K562 (cell line): ENCODE measurements around the gene TMEM108. TPM values are rescaled to one million over a fixed set of nuclear protein-coding genes. Genes with fewer than 3 reads are reported as not detected.

Experiments
- ATAC-seq: fragments of 200-7000 bp; cut with Tn5 transposase; 3 replicates; pipeline ENCODE4 v1.9.1; 2020; ENCODE audit warnings: moderate library complexity
- BruUV-seq: library from RNA; stranded (reverse); fragments of 400-500 nt; replicated peaks from 2 replicates; lab custom pipeline; 2021; lab: Mats Ljungman, UMichigan
- CTCF ChIA-PET: fragments of 300-600 bp; formaldehyde crosslinking; extraction: SDS; loops from one replicate; lab custom pipeline; 2021; ENCODE audit warnings: low intra/inter-chr PET ratio; lab: Yijun Ruan, JAX
- POLR2A ChIA-PET: fragments of 300-600, 350-650 bp; sonication (Branson Sonifier 250); formaldehyde crosslinking; extraction: SDS; loops from one replicate; lab custom pipeline; 2021; ENCODE audit warnings: antibody characterized with exemption, inconsistent platforms; lab: Yijun Ruan, JAX
- DNase-seq, 4 experiments: peaks; one replicate each; pipeline versions ENCODE4 v3.0.0 to v3.0.0-alpha.2; 2011 to 2018; ENCODE audit warnings: low spot score in 3 of 4, mixed read lengths in 3 of 4; ENCODE audit errors: extremely low read depth in 1 of 4
- FAIRE-seq: peaks from 2 replicates; lab custom pipeline; 2011; peaks lifted over from hg19 to GRCh38; lab: Jason Lieb, UNC
- H2AFZ ChIP-seq: 2 replicates; pipeline ENCODE4 v1.6.0; 2011; ENCODE audit warnings: low read depth, low read length, control low read depth, inconsistent platforms
- H3K27ac ChIP-seq: fragments of 200-600 bp; 3 replicates; pipeline ENCODE4 v1.8.0; 2011; ENCODE audit warnings: low read depth, mild to moderate bottlenecking, control low read depth, inconsistent platforms, low read length, moderate library complexity, mixed read lengths; ENCODE audit errors: extremely low read depth
- H3K27me3 ChIP-seq, 2 experiments: fragments of 300-600 bp in 1 of 2; 2 replicates in 1 of 2; 3 replicates in 1 of 2; pipeline versions ENCODE4 v1.6.0 to v1.8.0; 2011; ENCODE audit warnings: inconsistent platforms in 2 of 2, low read length in 2 of 2, mild to moderate bottlenecking in 1 of 2, mixed read lengths in 1 of 2, moderate library complexity in 1 of 2; ENCODE audit not compliant: control insufficient read depth in 2 of 2, insufficient read depth in 2 of 2
- H3K36me3 ChIP-seq: fragments of 300-600 bp; 3 replicates; pipeline ENCODE4 v1.8.0; 2011; ENCODE audit warnings: mild to moderate bottlenecking, low read length, inconsistent platforms; ENCODE audit not compliant: control insufficient read depth, insufficient read depth
- H3K4me1 ChIP-seq, 2 experiments: fragments of 200-600 bp in 1 of 2; replicated peaks in 1 of 2; 2 replicates in 1 of 2; 3 replicates in 1 of 2; pipeline versions ENCODE4 v1.5.1 to v1.8.0; 2011; ENCODE audit warnings: inconsistent platforms in 2 of 2, low read length in 2 of 2, mild to moderate bottlenecking in 1 of 2, mixed read lengths in 1 of 2, moderate library complexity in 1 of 2; ENCODE audit not compliant: control insufficient read depth in 2 of 2, insufficient read depth in 2 of 2
- H3K4me2 ChIP-seq: 2 replicates; pipeline ENCODE4 v1.6.1; 2011; ENCODE audit warnings: low read length, control low read depth, inconsistent platforms, mixed read lengths; ENCODE audit not compliant: insufficient read depth
- H3K4me3 ChIP-seq: fragments of 200-600 bp; sonication (generic), shearing (Covaris generic); 2 replicates; pipeline ENCODE4 v1.5.1; 2016; ENCODE audit warnings: control low read depth, inconsistent platforms
- H3K79me2 ChIP-seq: fragments of 200-600 bp; 3 replicates; pipeline ENCODE4 v1.8.0; 2011; ENCODE audit warnings: low read length, inconsistent platforms; ENCODE audit not compliant: control insufficient read depth, insufficient read depth
- H3K9ac ChIP-seq, 2 experiments: 2 replicates each; pipeline versions ENCODE4 v1.6.0 to v1.6.1; 2011; ENCODE audit warnings: low read depth in 2 of 2, low read length in 2 of 2, control low read depth in 1 of 2, inconsistent platforms in 1 of 2, mild to moderate bottlenecking in 1 of 2, mixed read lengths in 1 of 2; ENCODE audit not compliant: insufficient read depth in 1 of 2
- H3K9me1 ChIP-seq: one replicate; pipeline ENCODE4 v1.6.0; 2011; ENCODE audit warnings: inconsistent platforms, mild to moderate bottlenecking, low read length, moderate library complexity; ENCODE audit not compliant: control insufficient read depth, insufficient read depth
- H3K9me3 ChIP-seq: replicated peaks from 2 replicates; pipeline ENCODE4 v1.5.1; 2011; ENCODE audit warnings: low read depth, low read length, inconsistent platforms; ENCODE audit not compliant: control insufficient read depth, insufficient read depth
- H4K20me1 ChIP-seq: replicated peaks from 2 replicates; pipeline ENCODE4 v1.6.1; 2011; ENCODE audit warnings: low read length, inconsistent platforms, mixed read lengths; ENCODE audit not compliant: control insufficient read depth, insufficient read depth
- ARHGAP35 ChIP-seq: fragments of 450-650 bp; IDR thresholded peaks from 2 replicates; pipeline ENCODE4 v1.6.1; 2018; ENCODE audit not compliant: partially characterized antibody
- CBX2 ChIP-seq: fragments of 200-600 bp; sonication (generic); IDR thresholded peaks from one replicate; pipeline ENCODE4 v1.6.1; 2012; ENCODE audit warnings: mild to moderate bottlenecking, low read length, inconsistent platforms; ENCODE audit not compliant: insufficient read depth, poor library complexity, severe bottlenecking
- DNMT1 ChIP-seq: fragments of 450-650 bp; IDR thresholded peaks from 2 replicates; pipeline ENCODE4 v1.6.1; 2016; ENCODE audit warnings: antibody characterized with exemption, mild to moderate bottlenecking
- FOSL1 ChIP-seq: fragments of 200-800 bp; sonication (Bioruptor generic); conservative IDR thresholded peaks from 2 replicates; pipeline ENCODE4 v1.6.1; 2016; ENCODE audit warnings: missing genetic modification characterization, missing compliant biosample characterization
- PATZ1 ChIP-seq: fragments of 250-450 bp; sonication (Bioruptor Pico); IDR thresholded peaks from 2 replicates; pipeline ENCODE4 v1.5.0; 2020; ENCODE audit warnings: mild to moderate bottlenecking, borderline replicate concordance
- TAF9B ChIP-seq: fragments of 450-650 bp; IDR thresholded peaks from 2 replicates; pipeline ENCODE4 v1.6.1; 2018; ENCODE audit warnings: mild to moderate bottlenecking; ENCODE audit not compliant: partially characterized antibody
- ZNF76 ChIP-seq: fragments of 250-450 bp; sonication (Bioruptor Pico); IDR thresholded peaks from 2 replicates; pipeline ENCODE4 v1.4.0; 2020; ENCODE audit warnings: mild to moderate bottlenecking, moderate library complexity, borderline replicate concordance
- WGBS: fragments of 100-300 bp; shearing (Covaris generic); methylation state at CpG from one replicate; pipeline ENCODE4 v1.1.6; 2016; ENCODE audit warnings: low coverage, mixed read lengths; ENCODE audit not compliant: insufficient coverage; ENCODE audit errors: missing lambda C conversion rate; 5-methylcytosine and 5-hydroxymethylcytosine counted together
- in situ Hi-C: fragments of 300-500 bp; cut with MboI; formaldehyde crosslinking; loops from 4 replicates; pipeline ENCODE4 v1.15.0; 2018; ENCODE audit warnings: inconsistent platforms, mixed read lengths
- intact Hi-C: fragments of 100-400 bp; cut with micrococcal nuclease; formaldehyde crosslinking; loops from 2 replicates; pipeline ENCODE4 v1.14.2; 2022
- polyA plus RNA-seq, 8 experiments: library from polyadenylated mRNA; depleted of rRNA in 4 of 8; stranded (reverse) in 5 of 8; unstranded in 3 of 8; fragments of >200 nt; fragmentation: Nextera tagmentation in 2 of 8; fragmentation: Illumina TruSeq in 1 of 8; extraction: Ambion mirVana in 2 of 8; extraction: Trizol in 1 of 8; gene quantifications; 2 replicates each; pipeline versions ENCODE4 v1.2.1 to v1.2.3, GENCODE V29; 2011 to 2014; ENCODE audit warnings: inconsistent platforms in 1 of 8, missing spikeins in 1 of 8
- total RNA-seq, 7 experiments: library from RNA; depleted of rRNA in 6 of 7; stranded (reverse); fragments of >200 nt in 6 of 7; fragmentation: Illumina TruSeq in 2 of 7; extraction: Trizol in 2 of 7; gene quantifications; 2 replicates each; pipeline versions ENCODE4 v1.2.1 to v1.2.3, GENCODE V29; 2011 to 2021; ENCODE audit warnings: low replicate concordance in 1 of 7
- TF ChIP-seq, protein P1 (sequence below): IDR thresholded peaks from 2 replicates; pipeline ENCODE4 v1.6.1; 2012; ENCODE audit warnings: low read depth, low read length, improper control_type of control experiment, borderline replicate concordance

The TMEM108 gene
- total and polyA plus RNA-seq, 9 of the 15 experiments (the other 6 are each of a cell fraction or from before 2014, with no cell fraction given): 0.65 to 11.1 (median 3.4) TPM

GRCh38 chr3:133254716-133255115, 216.5 kb downstream of the TMEM108 start:
- no peak for FAIRE-seq
- BruUV-seq: no TSS peak
- no peaks in the 10 kb centered on the region for H3K9me3 ChIP-seq
- WGBS: 40% methylated on average over 1 of the region's 1 CpG
- H3K4me1 ChIP-seq: no peaks in the 10 kb centered on the region
- POLR2A ChIA-PET: no interaction called here
- H3K27ac ChIP-seq: no peak overlapping the region
- ATAC-seq: no peak
- H3K4me3 ChIP-seq: no peak overlapping the region
- no peak for TF ChIP-seq CBX2
- no peak for TF ChIP-seq ZNF76 (CRISPR knock-in tag)
- H4K20me1 ChIP-seq: no peaks in the 10 kb centered on the region
- H3K4me2 ChIP-seq: no peak overlapping the region
- no peaks in the 10 kb centered on the region for H3K27me3 ChIP-seq
- no peak overlapping the region for H2AFZ ChIP-seq
- H3K9ac ChIP-seq: no peak overlapping the region
- H3K9me1 ChIP-seq: no peaks in the 10 kb centered on the region
- H3K79me2 ChIP-seq: no peaks in the 10 kb centered on the region
- intact Hi-C loops: no loop called here
- DNase-seq: no peak
- H3K36me3 ChIP-seq: no peaks in the 10 kb centered on the region
- CTCF ChIA-PET: no interaction called here
- in situ Hi-C loops: no loop called here

DNA sequence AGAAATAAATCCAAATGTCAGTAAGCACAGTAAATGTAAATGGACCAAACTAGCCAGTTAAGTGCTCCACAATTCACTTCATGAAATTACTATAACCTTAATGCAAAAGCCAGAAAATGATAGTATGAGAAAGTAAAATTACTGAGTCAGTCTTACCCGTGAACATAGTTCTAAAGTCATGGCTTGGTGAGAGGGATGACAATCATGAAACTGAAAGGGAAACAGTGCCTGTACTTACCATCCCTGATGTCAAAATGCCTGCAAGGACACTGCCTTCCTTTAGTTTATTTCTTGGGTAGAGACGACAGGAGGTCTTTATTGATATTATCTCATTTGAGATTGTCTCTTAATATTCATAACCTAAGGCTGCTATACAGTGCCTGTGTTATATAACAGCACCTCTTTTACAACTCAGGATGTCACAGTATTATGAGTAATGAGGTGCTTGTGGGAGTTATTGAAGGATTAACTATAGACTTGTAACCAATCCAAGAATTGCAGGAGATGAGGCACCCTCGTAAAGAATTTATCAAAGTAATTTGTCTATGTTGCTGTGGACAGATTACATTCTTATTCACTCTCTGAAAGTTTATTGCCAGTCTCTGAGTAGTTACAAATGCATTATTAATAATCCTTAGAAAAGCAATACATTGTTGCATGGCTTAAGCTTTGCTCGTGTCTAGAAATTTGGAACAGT, 218.7 kb downstream of the TMEM108 start:
- Histone ChIP-seq H3K9ac (no peak overlapping the region), H3K4me3 (no peak overlapping the region), H3K4me1 (no peaks in the 10 kb centered on the region), H3K27ac (no peak overlapping the region), H2AFZ (no peak overlapping the region), H3K9me3 (no peaks in the 10 kb centered on the region), H3K4me2 (no peak overlapping the region), H3K9me1 (no peaks in the 10 kb centered on the region), H3K27me3 (no peaks in the 10 kb centered on the region), H4K20me1 (no peaks in the 10 kb centered on the region), H3K36me3 (no peaks in the 10 kb centered on the region), H3K79me2 (no peaks in the 10 kb centered on the region)
- BruUV-seq: no TSS peak
- DNase-seq (no peak), FAIRE-seq (no peak), ATAC-seq (no peak)
- intact Hi-C loops: no loop called here
- 21% methylated on average over 4 of the region's 4 CpGs for WGBS
- TF ChIP-seq ARHGAP35 (no peak), PATZ1 (CRISPR knock-in tag) (no peak), FOSL1 (no peak), TAF9B (no peak), DNMT1 (no peak)
- TF ChIP-seq, protein P1, sequence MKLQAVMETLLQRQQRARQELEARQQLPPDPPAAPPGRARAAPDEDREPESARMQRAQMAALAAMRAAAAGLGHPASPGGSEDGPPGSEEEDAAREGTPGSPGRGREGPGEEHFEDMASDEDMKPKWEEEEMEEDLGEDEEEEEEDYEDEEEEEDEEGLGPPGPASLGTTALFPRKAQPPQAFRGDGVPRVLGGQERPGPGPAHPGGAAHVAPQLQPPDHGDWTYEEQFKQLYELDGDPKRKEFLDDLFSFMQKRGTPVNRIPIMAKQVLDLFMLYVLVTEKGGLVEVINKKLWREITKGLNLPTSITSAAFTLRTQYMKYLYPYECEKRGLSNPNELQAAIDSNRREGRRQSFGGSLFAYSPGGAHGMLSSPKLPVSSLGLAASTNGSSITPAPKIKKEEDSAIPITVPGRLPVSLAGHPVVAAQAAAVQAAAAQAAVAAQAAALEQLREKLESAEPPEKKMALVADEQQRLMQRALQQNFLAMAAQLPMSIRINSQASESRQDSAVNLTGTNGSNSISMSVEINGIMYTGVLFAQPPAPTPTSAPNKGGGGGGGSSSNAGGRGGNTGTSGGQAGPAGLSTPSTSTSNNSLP: no peak
- ChIA-PET POLR2A (no interaction called here), CTCF (no interaction called here)
- in situ Hi-C loops: no loop called here
